Immature natural killer cell (primary cell): ENCODE results near the gene SNRK. TPM values are rescaled to one million over a fixed set of nuclear protein-coding genes. Genes with fewer than 3 reads are reported as not detected.
"Not testable (repeated sequence)": the region's sequence is repeated elsewhere in the genome, so short reads cannot be mapped to it uniquely, and the experiment has no call there.

Experiments used
- DNase-seq, 3 donors: peaks; one replicate each; pipeline ENCODE4 v3.0.0; 2022; ENCODE audit warnings: mixed read lengths in 1 of 3
- H3K27ac Mint-ChIP-seq, 6 donors: one replicate each; pipeline ENCODE4 v1.8.0; 2020; ENCODE audit warnings: mixed read lengths in 6 of 6, mild to moderate bottlenecking in 5 of 6, inconsistent platforms in 4 of 6, moderate library complexity in 3 of 6
- H3K27me3 Mint-ChIP-seq, 3 donors: one replicate each; pipeline ENCODE4 v1.8.0; 2020 to 2021; ENCODE audit warnings: low read depth in 3 of 3, mild to moderate bottlenecking in 3 of 3, mixed read lengths in 3 of 3, moderate library complexity in 3 of 3, inconsistent platforms in 1 of 3
- H3K36me3 Mint-ChIP-seq, 3 donors: one replicate each; pipeline ENCODE4 v1.8.0; 2020; ENCODE audit warnings: mixed read lengths in 3 of 3, inconsistent platforms in 2 of 3, mild to moderate bottlenecking in 2 of 3
- H3K4me1 Mint-ChIP-seq, 2 donors: one replicate each; pipeline ENCODE4 v1.8.0; 2020; ENCODE audit warnings: inconsistent platforms in 2 of 2, mild to moderate bottlenecking in 2 of 2, mixed read lengths in 2 of 2, moderate library complexity in 1 of 2
- H3K4me3 Mint-ChIP-seq, 5 donors: one replicate each; pipeline ENCODE4 v1.8.0; 2020; ENCODE audit warnings: mild to moderate bottlenecking in 5 of 5, mixed read lengths in 5 of 5, inconsistent platforms in 3 of 5, moderate library complexity in 3 of 5
- H3K9me3 Mint-ChIP-seq, 6 donors: one replicate each; pipeline ENCODE4 v1.8.0; 2020; ENCODE audit warnings: mild to moderate bottlenecking in 6 of 6, mixed read lengths in 6 of 6, inconsistent platforms in 4 of 6, moderate library complexity in 3 of 6
- polyA plus RNA-seq, 3 donors: library from polyadenylated mRNA; unstranded; fragments of 300-500 nt; fragmentation: Illumina TruSeq; gene quantifications; one replicate each; pipeline ENCODE4 v1.2.3, GENCODE V29; 2021

SNRK gene
- polyA plus RNA-seq, 3 donors from 2014 or later: 34.3 to 68.6 (median 38.4) TPM

DNA sequence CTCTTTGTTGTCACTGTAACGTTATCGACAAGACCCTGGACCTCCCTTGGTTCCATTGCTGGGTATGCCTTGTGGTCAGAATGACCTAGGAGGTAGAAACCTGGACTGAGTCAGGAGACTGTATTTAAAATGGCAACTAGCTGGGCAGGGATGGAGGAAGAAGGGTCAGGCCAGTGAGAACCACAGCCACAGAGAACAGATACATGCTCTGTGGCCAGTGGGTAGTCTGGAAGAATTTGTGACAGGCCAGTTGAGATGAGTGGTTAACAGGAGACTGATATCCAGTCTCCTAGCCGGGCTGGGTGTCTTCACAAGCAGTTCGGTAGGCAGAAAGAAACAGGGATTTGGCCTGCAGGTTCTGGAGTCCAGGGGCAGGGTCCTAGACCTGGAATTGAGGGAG, 58.9 kb downstream of the SNRK start:
- peak overlapping the region; percentile 90 to 99 (median 98) for H3K27ac Mint-ChIP-seq
- peak in 1 of 3 donors; percentile 20 for DNase-seq
- H3K27me3 Mint-ChIP-seq: peaks cover 16 to 23% (median 20%) of the 10 kb centered on the region in 3 donors
- peaks cover 0 to 5% (median 2%) of the 10 kb centered on the region in 6 donors for H3K9me3 Mint-ChIP-seq
- H3K36me3 Mint-ChIP-seq: peaks cover 48 to 75% (median 62%) of the 10 kb centered on the region in 3 donors
- peak overlapping the region; percentile 71 to 79 (median 73) for H3K4me3 Mint-ChIP-seq
- peaks cover 85 to 86% of the 10 kb centered on the region in 2 donors for H3K4me1 Mint-ChIP-seq

- H3K27ac Mint-ChIP-seq: peak overlapping the region; percentile 90 to 99 (median 98)
- H3K27me3 Mint-ChIP-seq: peaks cover 16 to 23% (median 20%) of the 10 kb centered on the region in 3 donors
- peak in 1 of 3 donors; percentile 22 for DNase-seq
- H3K4me1 Mint-ChIP-seq: peaks cover 90% of the 10 kb centered on the region in 2 donors
- H3K9me3 Mint-ChIP-seq: peaks cover 0 to 5% (median 2%) of the 10 kb centered on the region in 6 donors
- peak overlapping the region; percentile 71 to 79 (median 73) for H3K4me3 Mint-ChIP-seq
- peaks cover 43 to 75% (median 62%) of the 10 kb centered on the region in 3 donors for H3K36me3 Mint-ChIP-seq
These were observed 59.5 kb downstream of the SNRK start for GRCh38 chr3:43345877-43346276.

GRCh38 chr3:43346978-43347749, 60.8 kb downstream of the SNRK start:
- DNase-seq: peak; percentile 84 to 88 (median 87)
- H3K9me3 Mint-ChIP-seq: peaks cover 0 to 8% (median 5%) of the 10 kb centered on the region in 6 donors
- peaks cover 16 to 26% (median 24%) of the 10 kb centered on the region in 3 donors for H3K27me3 Mint-ChIP-seq
- H3K36me3 Mint-ChIP-seq: peaks cover 53 to 81% (median 74%) of the 10 kb centered on the region in 3 donors
- H3K4me1 Mint-ChIP-seq: peaks cover 99 to 100% of the 10 kb centered on the region in 2 donors
- peak overlapping the region; percentile 76 to 83 (median 79) for H3K4me3 Mint-ChIP-seq
- peak overlapping the region; percentile 98 to 99 (median 98) for H3K27ac Mint-ChIP-seq

GRCh38 chr3:43347774-43348173, 61.4 kb downstream of the SNRK start:
- H3K4me1 Mint-ChIP-seq: peaks cover 93 to 99% of the 10 kb centered on the region in 2 donors
- peaks cover 3 to 12% (median 7%) of the 10 kb centered on the region in 6 donors for H3K9me3 Mint-ChIP-seq
- no peak for DNase-seq
- peak overlapping the region; percentile 98 to 99 (median 98) for H3K27ac Mint-ChIP-seq
- H3K27me3 Mint-ChIP-seq: peaks cover 16 to 29% (median 26%) of the 10 kb centered on the region in 3 donors
- H3K36me3 Mint-ChIP-seq: peaks cover 48 to 80% (median 74%) of the 10 kb centered on the region in 3 donors
- H3K4me3 Mint-ChIP-seq: peak overlapping the region; percentile 76 to 83 (median 80)

DNA sequence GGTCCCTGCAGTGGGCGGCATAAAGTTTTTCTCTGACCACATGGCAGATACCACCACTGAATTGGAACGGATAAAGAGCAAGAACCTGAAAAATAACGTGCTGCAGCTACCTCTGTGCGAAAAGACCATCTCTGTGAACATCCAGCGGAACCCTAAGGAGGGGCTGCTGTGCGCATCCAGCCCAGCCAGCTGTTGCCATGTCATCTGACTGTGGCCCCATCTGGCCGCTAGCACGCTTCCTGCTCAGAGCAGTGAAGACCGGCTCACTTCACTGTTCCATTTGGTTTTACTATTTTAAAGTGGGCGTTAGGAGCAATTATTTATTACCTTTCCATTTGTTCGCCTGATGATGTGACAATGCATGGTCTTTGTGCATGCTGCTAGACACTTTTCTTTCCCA, 62.0 kb downstream of the SNRK start:
- peak overlapping the region; percentile 71 to 82 (median 73) for H3K4me3 Mint-ChIP-seq
- H3K27ac Mint-ChIP-seq: peak overlapping the region; percentile 98 to 99 (median 98)
- peaks cover 16 to 31% (median 28%) of the 10 kb centered on the region in 3 donors for H3K27me3 Mint-ChIP-seq
- H3K36me3 Mint-ChIP-seq: peaks cover 43 to 80% (median 74%) of the 10 kb centered on the region in 3 donors
- peaks cover 6 to 18% (median 12%) of the 10 kb centered on the region in 6 donors for H3K9me3 Mint-ChIP-seq
- no peak for DNase-seq
- H3K4me1 Mint-ChIP-seq: peaks cover 89 to 99% of the 10 kb centered on the region in 2 donors

- Mint-ChIP-seq H3K27ac (peak overlapping the region; percentile 98 to 99 (median 98)), H3K36me3 (peaks cover 43 to 80% (median 74%) of the 10 kb centered on the region in 3 donors), H3K9me3 (peaks cover 7 to 24% (median 18%) of the 10 kb centered on the region in 6 donors), H3K27me3 (peaks cover 16 to 31% (median 29%) of the 10 kb centered on the region in 3 donors), H3K4me3 (peak overlapping the region; percentile 71 to 82 (median 73)), H3K4me1 (peaks cover 85 to 99% of the 10 kb centered on the region in 2 donors)
- DNase-seq: no peak
These were observed 62.7 kb downstream of the SNRK start for GRCh38 chr3:43348852-43349574.

GRCh38 chr3:43349716-43350115, 63.4 kb downstream of the SNRK start:
- Mint-ChIP-seq H3K4me1 (peaks cover 84 to 99% of the 10 kb centered on the region in 2 donors), H3K36me3 (peaks cover 45 to 80% (median 79%) of the 10 kb centered on the region in 3 donors), H3K9me3 (peaks cover 7 to 31% (median 24%) of the 10 kb centered on the region in 6 donors), H3K27me3 (peaks cover 16 to 34% (median 31%) of the 10 kb centered on the region in 3 donors), H3K4me3 (peak overlapping the region in 4 of 5 donors; percentile 27 to 73 (median 52)), H3K27ac (peak overlapping the region; percentile 74 to 99 (median 98))
- no peak for DNase-seq

DNA sequence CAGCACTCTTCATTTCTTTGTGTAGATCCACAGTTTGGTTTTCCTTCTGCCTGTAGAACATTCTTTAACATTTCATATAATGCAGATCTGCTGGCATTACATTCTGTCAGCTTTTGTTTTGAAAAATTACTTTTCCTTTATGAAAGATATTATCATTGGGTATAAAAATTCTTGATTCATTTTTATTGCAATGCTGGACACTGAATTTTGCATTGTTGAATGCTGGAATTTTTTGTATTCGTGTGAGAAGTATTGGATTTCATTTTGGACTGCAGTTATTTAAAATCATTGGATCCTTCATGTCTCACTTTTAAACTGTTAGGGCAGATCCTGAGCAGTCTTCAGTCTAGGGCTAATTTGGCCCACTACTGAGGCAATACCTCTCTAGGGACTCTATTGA, 67.1 kb downstream of the SNRK start:
- peaks cover 55 to 74% of the 10 kb centered on the region in 2 donors for H3K4me1 Mint-ChIP-seq
- peaks cover 57 to 74% (median 72%) of the 10 kb centered on the region in 3 donors for H3K36me3 Mint-ChIP-seq
- peaks cover 0 to 20% (median 19%) of the 10 kb centered on the region in 3 donors for H3K27me3 Mint-ChIP-seq
- peaks cover 20 to 55% (median 40%) of the 10 kb centered on the region in 6 donors for H3K9me3 Mint-ChIP-seq
- no peak overlapping the region for H3K4me3 Mint-ChIP-seq
- DNase-seq: no peak
- H3K27ac Mint-ChIP-seq: no peak overlapping the region

DNA sequence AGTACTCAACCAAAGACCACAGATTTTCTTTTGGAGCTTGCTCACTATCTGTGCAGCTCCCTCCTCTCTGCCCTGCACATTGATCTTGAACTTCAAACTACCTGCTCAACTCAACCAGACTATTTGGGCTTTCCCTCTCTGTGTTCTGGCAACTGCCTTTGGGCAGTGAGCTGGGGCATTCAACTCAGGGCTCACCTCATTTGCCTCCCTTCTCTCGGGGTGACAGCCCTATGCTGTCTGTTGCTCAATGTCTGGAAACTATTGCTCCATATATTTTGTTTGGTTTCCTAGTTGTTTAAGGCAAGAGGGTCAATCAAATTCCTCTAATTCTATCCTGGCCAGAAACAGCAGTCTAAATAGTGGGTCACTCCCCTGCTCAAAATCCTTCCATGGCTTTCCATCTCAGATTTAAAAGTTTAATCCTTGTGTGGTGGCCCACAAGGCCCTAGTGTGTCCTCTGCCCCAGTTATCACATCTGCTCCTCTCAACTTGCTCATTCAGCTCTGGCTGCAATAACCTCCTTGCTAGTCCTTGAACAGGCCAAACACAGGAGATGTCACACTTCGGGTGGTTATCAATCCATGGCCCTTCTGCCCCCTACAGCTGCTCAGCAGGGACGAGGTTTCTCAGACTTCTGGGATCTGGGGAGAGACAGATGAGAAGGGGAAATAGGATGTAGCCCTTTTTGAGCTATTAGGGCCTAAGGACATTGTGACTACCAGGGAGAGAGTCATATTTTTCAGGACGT, 67.8 kb downstream of the SNRK start:
- H3K36me3 Mint-ChIP-seq: peaks cover 50 to 67% (median 65%) of the 10 kb centered on the region in 3 donors
- peaks cover 20 to 55% (median 40%) of the 10 kb centered on the region in 6 donors for H3K9me3 Mint-ChIP-seq
- peaks cover 48 to 67% of the 10 kb centered on the region in 2 donors for H3K4me1 Mint-ChIP-seq
- peaks cover 0 to 13% (median 12%) of the 10 kb centered on the region in 3 donors for H3K27me3 Mint-ChIP-seq
- H3K4me3 Mint-ChIP-seq: no peak overlapping the region
- DNase-seq: no peak
- peak overlapping the region in 4 of 6 donors; percentile 7 to 69 (median 35) for H3K27ac Mint-ChIP-seq

- H3K4me3 Mint-ChIP-seq, DNase-seq: not testable (repeated sequence)
- peaks cover 46 to 50% (median 48%) of the 10 kb centered on the region in 3 donors for H3K36me3 Mint-ChIP-seq
- peak overlapping the region in 1 of 6 donors; percentile 3 for H3K27ac Mint-ChIP-seq
- peaks cover 2 to 12% (median 12%) of the 10 kb centered on the region in 3 donors for H3K27me3 Mint-ChIP-seq
- H3K9me3 Mint-ChIP-seq: peaks cover 22 to 55% (median 40%) of the 10 kb centered on the region in 6 donors
- peaks cover 30 to 48% of the 10 kb centered on the region in 2 donors for H3K4me1 Mint-ChIP-seq
These were observed 69.7 kb downstream of the SNRK start for GRCh38 chr3:43356033-43356432.

DNA sequence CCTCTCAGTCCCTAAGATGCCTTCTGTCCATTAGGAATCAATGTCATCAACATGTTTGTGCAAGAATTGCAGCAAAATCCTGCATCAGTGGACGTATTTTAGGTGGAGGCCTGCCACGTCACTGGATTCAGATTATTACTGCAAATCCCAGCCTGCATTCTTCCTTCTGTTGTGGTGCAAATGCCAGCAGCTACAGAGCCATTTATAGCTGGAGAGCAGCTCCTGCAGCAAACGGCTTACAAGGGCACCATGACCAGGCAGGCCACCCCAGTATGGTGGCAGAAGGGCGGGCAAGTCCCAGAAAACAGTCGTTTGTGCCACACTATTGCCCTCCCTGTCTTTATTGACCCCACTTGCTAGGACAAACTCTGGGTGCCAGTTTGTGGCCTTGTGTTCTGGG, 74.7 kb downstream of the SNRK start:
- H3K27ac Mint-ChIP-seq: no peak overlapping the region
- peaks cover 1 to 2% (median 2%) of the 10 kb centered on the region in 3 donors for H3K27me3 Mint-ChIP-seq
- DNase-seq: no peak
- H3K36me3 Mint-ChIP-seq: peaks cover under 1 to 5% (median 4%) of the 10 kb centered on the region in 3 donors
- H3K4me3 Mint-ChIP-seq: no peak overlapping the region
- peaks cover under 1 to 3% of the 10 kb centered on the region in 2 donors for H3K4me1 Mint-ChIP-seq
- peaks cover 2 to 15% (median 10%) of the 10 kb centered on the region in 6 donors for H3K9me3 Mint-ChIP-seq

GRCh38 chr3:43362183-43362582, 75.8 kb downstream of the SNRK start:
- Mint-ChIP-seq H3K36me3 (peaks cover 0 to 5% (median 0%) of the 10 kb centered on the region in 3 donors), H3K9me3 (peaks cover 0 to 7% (median 3%) of the 10 kb centered on the region in 6 donors), H3K4me3 (no peak overlapping the region), H3K27me3 (peaks cover 2 to 3% (median 2%) of the 10 kb centered on the region in 3 donors), H3K27ac (peak overlapping the region in 1 of 6 donors; percentile 35), H3K4me1 (peaks cover 0 to 5% of the 10 kb centered on the region in 2 donors)
- no peak for DNase-seq
